NCI-H1417 treated with DMSO at 0.1 percent for 48 hours (cell line): ENCODE results near the gene ANO7.
"Not testable (repeated sequence)": the region's sequence is repeated elsewhere in the genome, so short reads cannot be mapped to it uniquely, and the experiment has no call there.

Source experiments
- DNase-seq: peaks from one replicate; lab custom pipeline; 2025; lab: John Stamatoyannopoulos, UW

The ANO7 gene

DNA sequence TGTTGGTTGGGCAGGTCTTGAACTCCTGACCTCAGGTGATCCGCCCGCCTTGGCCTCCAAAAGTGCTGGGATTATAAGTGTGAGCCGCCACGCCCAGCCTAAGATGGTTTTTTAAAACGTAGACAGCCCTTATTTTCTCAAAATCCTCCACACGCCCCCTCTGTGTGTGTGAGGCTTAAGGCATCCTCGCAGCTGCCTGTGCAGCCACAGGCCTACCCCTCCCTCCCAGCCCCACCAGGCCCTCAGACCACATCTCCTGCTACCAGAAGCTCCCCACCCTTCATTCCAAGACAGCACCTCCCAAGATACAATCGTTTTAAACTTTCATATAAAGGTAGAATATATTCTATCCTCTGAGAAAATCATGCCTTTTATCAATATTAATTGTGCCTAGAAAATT is 4.8 kb downstream of the ANO7 start:
- DNase-seq, result no peak

DNA sequence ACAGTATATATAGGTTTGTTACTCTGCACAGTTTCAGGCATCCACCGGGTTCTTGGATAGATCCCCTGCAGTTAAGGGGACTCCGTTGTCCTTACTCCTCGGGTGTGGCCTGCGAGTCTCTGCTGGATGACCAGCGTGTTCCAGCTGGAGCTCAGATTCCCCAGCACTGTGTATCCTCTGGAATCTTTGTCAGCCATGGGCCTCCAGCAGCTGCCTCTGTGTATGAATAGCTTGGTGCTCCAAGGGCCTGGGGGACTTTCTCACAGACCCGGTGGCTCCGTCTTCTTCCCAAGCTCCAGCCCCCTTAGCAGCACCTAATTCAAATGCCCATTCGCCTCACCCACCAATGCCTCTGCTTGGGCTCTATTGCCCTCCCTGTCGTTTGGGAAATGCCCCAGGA is 6.3 kb downstream of the ANO7 start:
- no peak for DNase-seq

DNA sequence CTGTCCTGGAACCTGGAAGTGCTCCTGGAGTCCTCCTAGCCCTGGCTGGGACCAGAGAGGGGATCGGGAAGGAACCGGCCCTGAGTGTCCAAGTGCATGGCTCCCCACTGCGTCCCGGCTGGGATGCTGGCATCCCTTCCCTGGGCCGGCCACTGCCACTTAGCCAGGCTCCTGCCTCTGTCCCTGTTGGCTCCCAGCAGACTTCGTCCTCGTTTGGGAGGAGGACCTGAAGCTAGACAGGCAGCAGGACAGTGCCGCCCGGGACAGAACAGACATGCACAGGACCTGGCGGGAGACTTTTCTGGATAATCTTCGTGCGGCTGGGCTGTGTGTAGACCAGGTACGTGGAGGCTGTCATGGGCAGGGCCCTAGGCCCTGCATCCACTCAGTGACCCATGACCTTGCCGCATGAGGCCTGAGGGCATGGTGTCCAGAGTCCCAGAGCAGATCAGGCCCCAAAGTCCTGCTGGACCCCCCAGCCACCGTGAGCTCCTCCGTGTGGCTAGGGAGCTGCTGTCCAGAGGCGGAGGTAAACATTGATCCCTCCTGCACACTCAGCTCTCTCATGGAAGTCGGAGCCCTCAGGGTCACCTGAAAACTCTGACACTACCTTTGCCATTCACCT is 7.1 kb downstream of the ANO7 start:
- no peak for DNase-seq

DNA sequence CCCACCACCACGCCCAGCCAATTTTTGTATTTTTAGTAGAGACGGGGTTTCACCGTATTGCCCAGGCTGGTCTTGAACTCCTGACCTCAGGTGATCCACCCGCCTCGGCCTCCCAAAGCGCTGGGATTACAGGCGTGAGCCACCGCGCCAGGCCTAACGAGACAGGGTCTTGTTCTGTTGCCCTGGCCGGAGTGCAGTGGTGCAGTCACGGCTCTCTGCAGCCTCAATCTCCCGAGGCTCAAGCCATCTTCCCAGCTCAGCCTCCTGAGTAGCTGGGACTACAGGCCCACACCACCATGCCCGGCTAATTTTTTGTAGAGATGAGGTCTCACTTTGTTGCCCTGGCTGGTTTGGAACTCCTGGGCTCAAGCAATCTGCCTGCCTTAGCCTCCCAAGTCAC is 8.8 kb downstream of the ANO7 start:
- DNase-seq, result not testable (repeated sequence)

DNA sequence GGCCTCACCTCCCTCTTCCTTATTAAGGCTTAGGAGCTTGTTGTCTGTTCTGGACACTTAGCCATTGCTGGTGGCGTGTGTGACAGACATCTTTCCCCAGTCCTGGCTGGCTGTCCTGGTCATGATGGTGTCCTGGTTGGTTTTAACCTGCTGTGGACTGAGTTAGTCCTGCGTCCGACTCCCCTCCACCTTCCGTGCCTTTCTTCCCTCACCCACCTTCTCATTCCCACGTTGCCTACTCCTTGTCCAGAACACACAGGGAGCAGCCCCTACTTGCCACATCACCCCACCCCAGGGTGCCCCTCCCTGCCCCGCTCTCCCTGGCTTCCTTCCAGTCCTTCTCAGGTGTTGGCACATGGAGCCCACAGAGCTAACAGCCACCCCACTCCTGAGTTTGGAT is 9.5 kb downstream of the ANO7 start:
- no peak for DNase-seq

DNA sequence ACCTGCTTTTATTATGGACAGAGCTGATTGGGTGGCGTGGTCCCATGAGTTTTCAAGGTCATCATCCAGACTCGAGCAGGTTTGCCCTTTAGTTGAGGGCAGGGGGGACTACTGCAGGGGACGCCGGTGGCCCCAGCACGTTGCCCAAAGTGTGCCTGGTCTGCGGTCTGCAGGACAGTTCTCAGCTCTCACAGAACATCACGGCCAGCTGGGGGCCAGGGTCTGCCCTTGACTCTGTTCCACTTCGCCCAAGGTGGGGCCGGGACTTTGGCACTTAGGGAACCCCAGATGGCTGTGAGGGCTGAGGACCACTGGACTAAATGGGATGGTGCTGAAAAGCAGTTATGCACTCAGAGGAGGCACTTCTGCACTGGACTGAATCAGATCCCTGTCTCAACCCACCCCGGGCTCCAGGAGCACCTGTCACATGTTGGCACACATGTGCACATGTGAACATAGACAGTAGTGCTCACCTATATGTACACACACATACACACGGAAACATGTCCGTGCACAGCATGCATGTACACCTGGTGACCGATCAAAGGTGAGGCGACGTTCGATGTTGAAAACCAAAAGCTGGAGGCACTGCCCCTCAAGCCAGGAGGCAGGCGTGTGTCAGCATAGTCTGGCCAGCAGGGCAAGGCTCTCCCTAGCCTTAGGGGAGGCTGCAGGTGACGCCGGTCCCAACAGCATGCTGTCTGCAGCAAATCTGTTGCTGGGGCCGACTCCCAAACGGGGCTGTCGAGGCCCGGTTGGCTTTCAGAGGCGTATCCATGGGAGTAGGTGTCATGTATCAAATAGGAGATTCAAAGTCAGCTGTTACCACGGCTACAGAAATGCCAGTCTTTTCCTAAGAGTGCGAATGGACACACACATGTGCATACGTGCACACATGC is 10.2 kb downstream of the ANO7 start:
- DNase-seq, result no peak

DNA sequence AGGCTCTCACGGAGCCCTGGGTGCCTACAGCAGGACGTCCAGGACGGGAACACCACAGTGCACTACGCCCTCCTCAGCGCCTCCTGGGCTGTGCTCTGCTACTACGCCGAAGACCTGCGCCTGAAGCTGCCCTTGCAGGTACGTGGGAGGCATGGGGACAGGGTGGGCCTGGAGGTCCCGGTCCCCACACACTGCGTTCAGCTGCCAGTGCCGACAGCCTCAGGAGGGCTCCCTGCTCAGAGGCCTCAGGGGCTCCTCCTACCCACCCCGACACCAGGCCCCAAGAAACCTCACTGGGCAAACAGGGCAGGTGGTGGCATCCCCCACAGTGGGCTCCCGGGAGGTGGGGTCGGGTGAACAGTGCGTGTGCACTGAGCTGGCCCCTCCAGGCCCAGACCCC is 10.8 kb downstream of the ANO7 start:
- no peak for DNase-seq

DNA sequence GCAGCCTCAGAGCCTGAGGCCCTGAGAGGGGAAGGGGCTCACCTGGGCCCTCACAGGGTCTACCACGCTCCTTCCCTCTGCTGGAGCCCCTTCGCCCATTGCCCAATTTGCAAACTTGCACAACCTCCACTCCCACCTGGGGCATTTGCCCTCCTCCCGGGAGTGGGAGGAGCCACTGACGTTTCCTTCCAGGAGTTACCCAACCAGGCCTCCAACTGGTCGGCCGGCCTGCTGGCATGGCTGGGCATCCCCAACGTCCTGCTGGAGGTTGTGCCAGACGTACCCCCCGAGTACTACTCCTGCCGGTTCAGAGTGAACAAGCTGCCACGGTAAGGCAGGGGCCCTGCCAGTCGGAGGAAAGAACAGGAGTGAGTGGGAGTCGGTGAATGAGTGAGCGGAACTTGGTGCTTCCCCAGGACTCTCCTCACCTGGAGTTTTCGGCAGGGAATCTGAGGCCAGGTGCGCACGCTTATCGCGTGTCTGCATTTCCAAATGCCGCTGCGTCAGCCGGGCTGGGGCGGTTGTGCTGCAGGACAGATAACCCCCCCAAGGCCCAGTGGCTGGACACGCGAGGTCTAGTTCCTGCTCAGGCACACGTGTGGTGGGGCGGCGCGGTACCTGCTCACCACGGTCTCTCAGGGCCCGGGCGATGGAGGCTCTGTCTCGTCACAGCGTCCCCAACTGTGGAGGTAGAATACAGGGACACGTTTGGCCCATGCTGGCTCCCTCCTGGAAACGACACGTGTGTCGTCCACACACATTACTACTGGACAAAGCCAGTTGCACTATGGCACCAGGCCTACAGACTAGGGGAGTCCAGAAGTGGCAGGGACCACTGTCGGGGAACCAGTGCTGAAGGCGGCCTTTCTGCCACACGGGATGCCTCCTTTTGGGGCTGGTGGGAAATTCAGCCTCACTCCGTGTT is 11.7 kb downstream of the ANO7 start:
- DNase-seq, result no peak

DNA sequence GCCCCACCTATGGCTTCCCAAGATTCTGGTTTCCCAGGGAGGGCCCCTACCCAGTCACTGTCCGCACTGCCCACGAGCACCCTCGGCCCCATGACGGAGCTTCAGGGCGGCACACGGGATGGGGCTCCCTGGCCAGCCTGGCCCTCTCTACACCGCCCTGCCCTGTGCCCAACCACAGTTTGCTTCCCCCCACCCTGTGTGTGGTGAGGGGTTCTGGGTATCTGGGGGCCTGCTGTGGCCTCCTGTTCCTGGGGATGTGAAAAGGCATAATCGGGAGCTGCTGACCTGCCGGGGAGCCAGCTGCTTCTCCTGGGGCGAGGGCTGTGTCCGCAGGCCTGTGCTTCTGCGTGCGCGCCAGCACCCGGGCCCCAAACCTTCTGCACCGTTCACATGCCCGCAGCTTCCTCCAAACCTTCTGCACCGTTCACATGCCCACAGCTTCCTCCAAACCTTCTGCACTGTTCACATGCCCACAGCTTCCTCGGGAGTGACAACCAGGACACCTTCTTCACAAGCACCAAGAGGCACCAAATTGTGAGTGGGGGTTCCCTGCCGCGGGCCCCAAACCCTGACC is 12.4 kb downstream of the ANO7 start:
- no peak for DNase-seq

DNA sequence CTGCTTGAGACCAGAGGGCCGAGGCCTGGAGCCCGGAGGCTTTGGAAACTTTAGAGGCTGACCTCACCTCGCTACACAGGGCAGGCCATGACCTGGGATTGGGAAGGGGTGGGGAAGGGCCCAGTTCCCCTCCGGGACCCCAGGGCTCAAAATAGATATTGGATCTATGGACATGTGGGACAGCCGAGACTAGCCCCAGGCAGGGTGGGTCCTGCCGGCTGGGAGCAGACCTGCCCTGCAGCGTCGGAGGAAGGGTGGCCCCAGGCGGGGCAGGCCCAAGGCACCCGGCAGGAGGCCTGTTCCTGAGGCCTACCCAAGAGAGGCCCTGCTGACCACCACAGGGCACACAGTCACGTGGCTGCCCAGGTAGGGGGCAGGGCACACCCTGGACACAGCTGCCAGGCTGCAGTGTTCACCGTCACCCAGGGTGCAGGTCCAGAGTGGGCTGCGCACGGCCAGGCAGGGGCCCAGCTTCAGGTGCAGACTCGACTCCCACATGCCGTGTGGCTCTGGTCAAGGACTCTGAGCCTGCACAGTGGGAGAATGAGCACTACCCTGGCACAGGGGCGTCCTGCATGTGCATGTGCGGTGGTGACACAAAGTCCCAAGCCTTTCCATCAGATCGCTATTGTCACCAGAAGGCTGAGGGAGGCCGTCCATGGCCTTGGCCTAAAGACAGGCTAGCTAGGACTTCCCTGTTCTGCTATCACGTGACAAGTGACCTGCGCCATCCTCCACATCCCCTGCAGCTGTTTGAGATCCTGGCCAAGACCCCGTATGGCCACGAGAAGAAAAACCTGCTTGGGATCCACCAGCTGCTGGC is 13.2 kb downstream of the ANO7 start:
- no peak for DNase-seq

DNA sequence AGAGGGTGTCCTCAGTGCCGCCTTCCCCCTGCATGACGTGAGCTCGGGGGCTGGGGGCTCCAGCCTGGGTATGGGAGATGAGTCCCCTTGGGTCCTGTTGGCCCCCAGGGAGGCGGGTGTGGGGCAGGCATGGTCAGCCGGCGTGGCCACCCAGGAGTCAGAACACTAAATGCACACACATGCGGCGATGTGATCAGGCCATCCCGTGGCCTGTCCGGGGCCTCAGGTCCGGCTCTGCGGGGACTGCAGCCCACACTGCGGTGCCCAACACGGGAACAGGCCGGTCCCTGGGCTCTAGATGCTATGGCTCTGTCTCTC is 13.8 kb downstream of the ANO7 start:
- no peak for DNase-seq

DNA sequence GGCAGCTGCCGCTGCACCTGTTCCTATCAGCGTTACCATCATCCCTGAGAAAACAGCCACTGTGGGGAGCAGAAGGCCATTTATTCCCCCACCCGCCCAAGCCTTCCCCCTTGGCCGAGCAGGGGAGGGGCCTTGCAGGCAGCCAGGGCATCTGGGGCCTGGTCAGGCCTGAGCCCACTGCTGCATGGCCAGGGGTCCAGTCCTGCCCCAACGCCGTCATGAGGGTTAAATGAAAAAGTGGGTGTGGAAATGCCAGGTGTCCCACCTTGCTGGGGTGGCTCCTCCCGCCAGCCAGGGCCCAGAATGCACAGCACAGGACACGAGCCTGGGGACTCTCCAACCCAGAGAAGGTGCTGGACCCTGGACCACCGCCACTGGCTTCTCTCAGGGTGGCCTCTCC is 14.2 kb downstream of the ANO7 start:
- DNase-seq, result no peak

DNA sequence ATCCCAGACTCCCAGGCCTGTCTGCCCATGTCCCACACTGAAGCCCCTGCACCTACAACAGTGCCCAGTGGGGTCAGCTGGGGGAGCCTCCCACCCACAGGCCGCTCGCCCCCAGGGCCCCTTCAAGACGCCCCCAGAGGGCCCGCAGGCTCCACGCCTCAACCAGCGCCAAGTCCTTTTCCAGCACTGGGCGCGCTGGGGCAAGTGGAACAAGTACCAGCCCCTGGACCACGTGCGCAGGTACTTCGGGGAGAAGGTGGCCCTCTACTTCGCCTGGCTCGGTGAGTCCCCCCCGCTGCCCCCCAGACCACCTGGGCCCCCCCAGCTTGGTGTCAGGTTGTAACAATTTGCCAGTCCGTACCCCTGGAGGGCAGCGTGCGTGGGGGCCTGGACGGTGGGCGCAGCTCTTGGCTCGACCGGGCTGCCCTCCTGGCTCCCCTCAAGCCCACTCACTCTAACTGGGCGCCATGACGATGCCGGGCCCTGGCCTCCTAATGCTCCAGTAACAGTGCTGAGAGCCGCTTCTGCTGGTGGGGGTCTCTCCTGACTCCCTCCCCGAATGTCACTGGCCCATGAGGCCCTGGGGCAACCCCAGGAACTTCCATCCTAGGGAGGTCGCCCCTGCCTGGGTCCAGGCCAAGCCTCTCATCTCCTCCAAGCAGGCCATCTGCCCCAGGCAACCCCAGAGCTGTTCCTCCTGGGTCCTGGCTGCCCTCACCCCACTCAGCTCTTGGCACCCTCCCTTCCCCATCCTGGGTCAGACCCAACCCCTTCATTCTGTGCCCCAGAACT is 14.9 kb downstream of the ANO7 start:
- no peak for DNase-seq

DNA sequence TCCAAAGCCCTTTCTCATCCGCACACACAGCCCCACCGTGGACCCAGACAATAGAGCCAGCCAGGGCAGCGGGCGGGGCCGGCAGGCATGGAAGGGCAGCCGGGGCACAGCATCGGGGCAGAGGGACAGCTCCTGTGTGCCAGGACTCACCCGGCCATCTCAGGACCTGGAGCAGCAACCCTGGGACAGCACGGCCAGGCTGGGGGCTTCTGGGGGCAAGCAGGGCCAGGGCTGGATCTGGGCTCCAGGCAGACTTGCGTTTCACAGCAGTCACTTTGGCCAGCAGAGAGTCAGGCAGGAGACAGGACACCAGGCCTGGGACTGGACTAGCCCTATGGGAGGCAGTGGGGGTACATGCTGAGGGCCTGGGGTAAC is 15.5 kb downstream of the ANO7 start:
- DNase-seq, result no peak

DNA sequence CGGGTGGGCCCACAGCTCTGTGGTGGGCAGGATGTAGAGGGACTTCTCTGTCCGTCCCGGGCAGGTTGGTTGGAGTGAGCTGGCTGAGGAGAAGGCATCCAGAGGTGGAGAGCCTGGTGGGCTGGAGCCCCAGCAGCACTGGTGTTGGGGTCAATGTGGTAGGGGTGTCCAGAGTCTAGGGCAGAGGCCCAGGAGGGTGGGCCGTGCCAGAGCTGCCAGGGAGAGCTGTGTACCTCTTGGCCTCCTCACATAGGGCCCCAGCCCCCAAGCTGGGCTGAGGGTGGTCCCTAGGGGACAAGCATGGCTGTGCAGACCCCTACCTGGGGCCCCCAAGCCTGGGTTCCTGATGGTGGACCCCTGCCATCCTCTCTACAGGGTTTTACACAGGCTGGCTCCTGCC is 16.0 kb downstream of the ANO7 start:
- DNase-seq, result no peak

DNA sequence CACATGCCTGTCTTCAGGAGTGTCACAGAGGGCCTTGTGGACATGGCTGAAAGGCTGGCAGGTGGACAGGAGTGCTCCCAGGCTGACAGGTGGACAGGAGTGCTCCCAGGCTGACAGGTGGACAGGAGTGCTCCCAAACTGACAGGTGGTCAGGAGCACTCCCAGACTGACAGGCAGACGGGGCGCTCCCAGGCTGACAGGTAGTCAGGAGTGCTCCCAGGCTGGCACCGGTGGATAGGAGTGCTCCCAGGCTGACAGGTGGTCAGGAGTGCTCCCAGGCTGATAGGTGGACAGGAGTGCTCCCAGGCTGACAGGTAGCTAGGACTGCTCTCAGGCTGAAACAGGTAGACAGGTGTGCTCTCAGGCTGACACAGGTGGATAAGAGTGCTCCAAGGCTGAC is 16.6 kb downstream of the ANO7 start:
- no peak for DNase-seq

DNA sequence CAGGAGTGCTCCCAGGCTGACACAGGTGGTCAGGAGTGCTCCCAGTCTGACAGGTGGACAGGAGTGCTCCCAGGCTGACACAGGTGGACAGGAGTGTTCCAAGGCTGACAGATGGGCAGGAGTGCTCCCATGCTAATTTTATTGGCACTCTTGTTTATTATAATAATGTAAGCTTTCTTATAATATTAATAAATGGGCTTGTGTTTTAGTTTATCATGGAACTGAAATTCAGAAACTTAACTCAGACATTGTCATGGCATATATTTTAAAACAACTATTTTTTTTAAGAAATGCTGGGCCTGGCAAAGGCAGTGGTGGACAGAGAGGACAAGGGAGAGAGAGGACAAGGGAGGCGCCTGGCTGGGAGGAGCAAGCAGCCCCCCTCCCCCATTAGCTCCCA is 18.7 kb downstream of the ANO7 start:
- no peak for DNase-seq

DNA sequence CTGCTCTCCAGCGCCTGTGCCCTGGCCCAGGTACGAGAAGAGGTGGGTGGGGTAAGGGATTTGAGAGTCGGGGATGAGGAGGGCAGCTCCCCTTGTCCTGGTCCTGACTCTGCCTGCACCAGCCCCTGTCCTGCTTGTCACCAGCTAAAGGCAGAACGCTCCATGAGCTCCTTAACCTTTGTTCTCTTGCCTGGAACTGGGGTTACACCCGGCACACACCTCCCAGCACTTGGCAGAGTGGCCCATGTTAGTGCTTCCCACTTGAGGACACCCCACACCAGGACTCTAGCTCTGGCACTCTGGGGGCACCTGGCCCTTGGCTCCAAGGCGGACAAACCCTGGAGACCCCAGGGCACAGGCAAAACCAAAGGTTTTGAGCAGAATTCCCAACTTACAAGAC is 19.2 kb downstream of the ANO7 start:
- no peak for DNase-seq

DNA sequence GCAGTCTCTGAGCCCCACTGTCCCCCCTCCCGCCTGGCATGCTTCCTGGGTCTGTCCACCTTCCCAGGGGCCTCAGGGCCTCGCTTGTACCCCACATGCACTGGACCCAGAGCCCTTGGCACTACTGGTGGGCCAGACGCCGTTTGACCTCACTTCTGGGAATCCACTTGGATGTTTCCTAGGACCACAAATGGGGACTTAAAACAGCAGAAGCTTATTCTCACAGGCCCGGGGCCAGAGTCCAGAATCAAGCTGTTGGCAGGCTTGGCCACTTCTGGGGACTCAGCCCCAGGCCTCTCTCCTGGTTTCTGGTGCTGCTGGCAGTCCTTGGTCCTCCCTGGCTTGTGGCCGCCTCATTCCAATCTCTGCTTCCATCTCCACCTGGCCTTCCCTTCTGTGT is 19.6 kb downstream of the ANO7 start:
- DNase-seq, result no peak

DNA sequence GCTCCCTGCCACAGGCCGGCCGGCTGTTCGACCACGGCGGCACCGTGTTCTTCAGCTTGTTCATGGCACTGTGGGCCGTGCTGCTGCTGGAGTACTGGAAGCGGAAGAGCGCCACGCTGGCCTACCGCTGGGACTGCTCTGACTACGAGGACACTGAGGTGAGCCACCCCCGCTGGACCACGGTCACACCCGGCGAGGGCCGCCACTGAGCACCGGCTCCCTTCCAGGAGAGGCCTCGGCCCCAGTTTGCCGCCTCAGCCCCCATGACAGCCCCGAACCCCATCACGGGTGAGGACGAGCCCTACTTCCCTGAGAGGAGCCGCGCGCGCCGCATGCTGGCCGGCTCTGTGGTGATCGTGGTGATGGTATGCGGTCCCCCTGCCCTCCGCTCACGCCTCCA is 20.8 kb downstream of the ANO7 start:
- DNase-seq, result no peak

DNA sequence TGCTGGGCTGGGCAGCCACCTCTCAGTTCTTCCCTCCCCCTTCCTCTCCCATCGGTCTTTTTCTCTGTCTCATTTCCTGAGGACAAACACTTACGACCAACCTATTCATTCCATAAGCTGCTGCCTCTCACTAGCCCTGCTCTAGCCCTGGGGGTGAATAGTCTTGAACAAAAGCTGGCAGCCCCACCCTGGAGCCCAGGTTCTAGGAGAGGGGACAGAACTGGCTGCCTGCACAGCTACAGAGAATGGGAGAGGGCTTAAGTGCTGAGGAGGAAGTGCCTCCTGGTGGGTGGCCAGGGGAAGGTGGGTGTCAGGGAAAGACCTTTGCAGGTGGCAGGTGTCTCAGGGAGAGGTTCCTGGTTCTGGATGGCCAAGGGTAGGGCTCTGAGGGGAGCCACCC is 22.8 kb downstream of the ANO7 start:
- DNase-seq, result no peak
